ENCODE measurements around the gene SCML1. TPM values are rescaled to one million over a fixed set of nuclear protein-coding genes. Genes with fewer than 3 reads are reported as not detected.

Gene SCML1
- total RNA-seq, 1 donor: 12.5 TPM

DNA sequence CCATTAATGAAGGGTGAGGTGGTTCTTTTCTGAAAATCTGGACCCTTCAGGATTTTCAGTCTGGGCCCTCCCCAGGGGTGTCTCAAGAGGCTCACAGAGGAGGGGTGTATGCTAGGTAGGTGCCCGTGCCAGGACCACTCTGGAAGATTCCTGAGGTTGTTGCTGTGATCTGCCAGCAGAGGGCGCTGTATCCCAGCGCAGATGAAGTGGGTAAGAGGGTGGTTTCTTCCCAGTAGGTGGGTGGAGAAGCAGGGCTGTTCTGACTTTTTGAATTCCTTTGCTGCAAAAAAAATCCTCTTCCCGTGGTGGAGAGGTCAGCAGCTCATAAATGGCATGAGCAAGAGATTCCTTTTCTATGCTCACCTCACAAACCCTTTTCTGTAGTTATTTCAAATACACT is 51.1 kb downstream of the SCML1 start:
- no peak overlapping the region for H3K4me3 ChIP-seq (ENCODE audit: low read depth, low read length)
- peak; percentile 22 for DNase-seq (ENCODE audit: low read depth)
- peak; percentile 62 for TF ChIP-seq CTCF (IDR thresholded peaks at IDR 0.05; ENCODE audit: insufficient read depth, low read depth, low read length)

- H3K4me3 ChIP-seq (ENCODE audit: low read depth, low read length): no peak overlapping the region
- no peak for TF ChIP-seq CTCF (IDR thresholded peaks at IDR 0.05; ENCODE audit: insufficient read depth, low read depth, low read length)
- no peak for DNase-seq (ENCODE audit: low read depth)
Observed at GRCh38 chrX:17788956-17789562, 51.8 kb downstream of the SCML1 start.

GRCh38 chrX:17792826-17793225 is 55.5 kb downstream of the SCML1 start:
- no peak for TF ChIP-seq CTCF (IDR thresholded peaks at IDR 0.05; ENCODE audit: insufficient read depth, low read depth, low read length)
- no peak for DNase-seq (ENCODE audit: low read depth)
- no peak overlapping the region for H3K4me3 ChIP-seq (ENCODE audit: low read depth, low read length)

- no peak for DNase-seq (ENCODE audit: low read depth)
- TF ChIP-seq CTCF (IDR thresholded peaks at IDR 0.05; ENCODE audit: insufficient read depth, low read depth, low read length): no peak
- H3K4me3 ChIP-seq (ENCODE audit: low read depth, low read length): no peak overlapping the region
Observed at GRCh38 chrX:17798921-17799320, 61.6 kb downstream of the SCML1 start.

DNA sequence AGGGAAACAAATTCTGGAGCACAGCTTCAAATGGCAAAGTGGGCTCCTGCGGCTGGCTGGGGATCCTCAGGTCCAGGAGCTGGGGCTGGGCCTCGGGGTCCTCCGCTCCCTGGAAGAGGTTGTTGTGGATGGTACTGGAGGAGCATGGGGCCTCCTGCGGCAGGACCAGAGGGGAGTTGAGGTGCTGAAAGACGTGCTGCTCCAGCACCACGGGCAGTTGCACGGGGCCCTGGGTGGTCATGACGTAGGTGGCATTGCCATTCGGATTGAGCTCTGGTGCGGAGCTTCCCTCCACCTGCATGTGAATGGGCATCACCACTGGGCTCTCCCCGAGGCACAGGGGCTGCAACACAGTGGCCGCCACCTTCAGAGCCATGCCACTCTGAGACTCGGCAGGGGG is 64.1 kb downstream of the SCML1 start:
- DNase-seq (ENCODE audit: low read depth): no peak
- no peak overlapping the region for H3K4me3 ChIP-seq (ENCODE audit: low read depth, low read length)
- no peak for TF ChIP-seq CTCF (IDR thresholded peaks at IDR 0.05; ENCODE audit: insufficient read depth, low read depth, low read length)

- no peak overlapping the region for H3K4me3 ChIP-seq (ENCODE audit: low read depth, low read length)
- no peak for DNase-seq (ENCODE audit: low read depth)
- no peak for TF ChIP-seq CTCF (IDR thresholded peaks at IDR 0.05; ENCODE audit: insufficient read depth, low read depth, low read length)
Observed at GRCh38 chrX:17802756-17803155, 65.5 kb downstream of the SCML1 start.

DNA sequence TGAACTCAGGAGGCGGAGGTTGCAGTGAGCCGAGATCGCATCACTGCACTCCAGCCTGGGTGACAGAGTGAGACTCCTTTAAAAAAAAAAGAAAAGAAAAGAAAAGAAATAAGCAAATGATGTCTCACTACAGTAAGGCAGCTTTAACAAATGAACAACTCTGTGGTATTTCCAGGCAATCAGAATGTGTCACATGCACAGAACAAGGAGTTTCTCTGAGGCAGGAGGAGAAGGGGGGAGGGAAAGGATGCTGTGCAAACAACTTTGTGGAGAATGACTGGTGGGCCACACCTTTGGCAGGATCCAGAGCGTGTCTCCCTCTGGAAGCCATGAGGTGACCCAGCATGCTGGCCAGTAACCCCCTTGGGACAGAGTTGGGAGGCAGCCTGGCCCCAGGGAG is 66.2 kb downstream of the SCML1 start:
- no peak for TF ChIP-seq CTCF (IDR thresholded peaks at IDR 0.05; ENCODE audit: insufficient read depth, low read depth, low read length)
- no peak overlapping the region for H3K4me3 ChIP-seq (ENCODE audit: low read depth, low read length)
- no peak for DNase-seq (ENCODE audit: low read depth)
